Measurements from ENCODE around the gene PCDHB6. TPM values are rescaled to one million over a fixed set of nuclear protein-coding genes. Genes with fewer than 3 reads are reported as not detected.
"Not testable (repeated sequence)": the region's sequence is repeated elsewhere in the genome, so short reads cannot be mapped to it uniquely, and the experiment has no call there.

PCDHB6 gene
- total RNA-seq, 1 donor from 2014 or later = not detected

GRCh38 chr5:141135030-141135717 lies 14.7 kb upstream of the PCDHB6 start, which contains the start of gene PCDHB5:
Gene PCDHB5 (plus strand): TSS chr5:141135206. CDS start chr5:141135435, 229 bp downstream.
- no peaks in the 10 kb centered on the region for H3K4me1 ChIP-seq
- no peaks in the 10 kb centered on the region for H3K36me3 ChIP-seq
- H3K9me3 ChIP-seq = peaks cover 8% of the 10 kb centered on the region
- intact Hi-C loops (cut with DNase I) = no loop called here
- TF ChIP-seq CTCF (IDR thresholded peaks at IDR 0.05) (no peak), POLR2AphosphoS5 (IDR thresholded peaks at IDR 0.05; ENCODE audit: insufficient read depth in 1 of 2, low read depth in 1 of 2) (no peak), POLR2A (IDR thresholded peaks at IDR 0.05) (no peak)
- DNase-seq (ENCODE audit: extremely low spot score in 2 of 2) = no peak
- H3K27ac ChIP-seq = no peak within 1 kb of the TSS
- H3K4me3 ChIP-seq = peak within 1 kb of the TSS; percentile 21 to 26
- no peaks in the 10 kb centered on the region for H3K27me3 ChIP-seq

GRCh38 chr5:141135718-141136266 lies 14.1 kb upstream of the PCDHB6 start:
- H3K4me3 ChIP-seq = peak overlapping the region; percentile 21 to 26
- no peaks in the 10 kb centered on the region for H3K27me3 ChIP-seq
- intact Hi-C loops (cut with DNase I) = no loop called here
- TF ChIP-seq POLR2A (IDR thresholded peaks at IDR 0.05) = no peak
- no peak for TF ChIP-seq POLR2AphosphoS5 (IDR thresholded peaks at IDR 0.05; ENCODE audit: insufficient read depth in 1 of 2, low read depth in 1 of 2)
- TF ChIP-seq CTCF (IDR thresholded peaks at IDR 0.05) = no peak
- H3K27ac ChIP-seq = no peak overlapping the region
- no peaks in the 10 kb centered on the region for H3K4me1 ChIP-seq
- no peaks in the 10 kb centered on the region for H3K36me3 ChIP-seq
- no peak for DNase-seq (ENCODE audit: extremely low spot score in 2 of 2)
- H3K9me3 ChIP-seq = peaks cover 8% of the 10 kb centered on the region

- intact Hi-C loops (cut with DNase I); H3K9me3 ChIP-seq: not testable (repeated sequence)
Observed at GRCh38 chr5:141137346-141137745, 12.5 kb upstream of the PCDHB6 start.

GRCh38 chr5:141150224-141150992 lies 551 bp downstream of the PCDHB6 start:
- Histone ChIP-seq H3K36me3 (no peaks in the 10 kb centered on the region), H3K27me3 (no peaks in the 10 kb centered on the region), H3K9me3 (peaks cover 13% of the 10 kb centered on the region), H3K27ac (no peak overlapping the region), H3K4me3 (peak overlapping the region in 1 of 2 donors; percentile 8), H3K4me1 (no peaks in the 10 kb centered on the region)
- DNase-seq (ENCODE audit: extremely low spot score in 2 of 2) = no peak
- intact Hi-C loops (cut with DNase I) = no loop called here
- TF ChIP-seq POLR2AphosphoS5 (IDR thresholded peaks at IDR 0.05; ENCODE audit: insufficient read depth in 1 of 2, low read depth in 1 of 2) = no peak
- no peak for TF ChIP-seq POLR2A (IDR thresholded peaks at IDR 0.05)
- no peak for TF ChIP-seq CTCF (IDR thresholded peaks at IDR 0.05)

More at GRCh38 chr5:141137346-141137745, 12.5 kb upstream of the PCDHB6 start:
- H3K27ac ChIP-seq; H3K27me3 ChIP-seq; H3K36me3 ChIP-seq; H3K4me3 ChIP-seq; DNase-seq (ENCODE audit: extremely low spot score in 2 of 2); H3K4me1 ChIP-seq: not testable (repeated sequence)

GRCh38 chr5:141150993-141151325 lies 1.1 kb downstream of the PCDHB6 start:
- DNase-seq (ENCODE audit: extremely low spot score in 2 of 2) = no peak
- H3K9me3 ChIP-seq = peaks cover 13% of the 10 kb centered on the region
- no peaks in the 10 kb centered on the region for H3K36me3 ChIP-seq
- H3K4me3 ChIP-seq = peak overlapping the region in 1 of 2 donors; percentile 8
- no peaks in the 10 kb centered on the region for H3K27me3 ChIP-seq
- no peak overlapping the region for H3K27ac ChIP-seq
- TF ChIP-seq POLR2A (IDR thresholded peaks at IDR 0.05) (no peak), POLR2AphosphoS5 (IDR thresholded peaks at IDR 0.05; ENCODE audit: insufficient read depth in 1 of 2, low read depth in 1 of 2) (no peak), CTCF (IDR thresholded peaks at IDR 0.05) (no peak)
- no peaks in the 10 kb centered on the region for H3K4me1 ChIP-seq
- intact Hi-C loops (cut with DNase I) = no loop called here

GRCh38 chr5:141151632-141152031 lies 1.8 kb downstream of the PCDHB6 start:
- H3K4me3 ChIP-seq; H3K36me3 ChIP-seq; H3K4me1 ChIP-seq; intact Hi-C loops (cut with DNase I); DNase-seq (ENCODE audit: extremely low spot score in 2 of 2); H3K27ac ChIP-seq; H3K27me3 ChIP-seq: not testable (repeated sequence)
- H3K9me3 ChIP-seq = peaks cover 18% of the 10 kb centered on the region

GRCh38 chr5:141152096-141152495 lies 2.2 kb downstream of the PCDHB6 start:
- peaks cover 19% of the 10 kb centered on the region for H3K9me3 ChIP-seq
- H3K36me3 ChIP-seq; DNase-seq (ENCODE audit: extremely low spot score in 2 of 2); H3K27ac ChIP-seq; H3K4me1 ChIP-seq; H3K4me3 ChIP-seq; H3K27me3 ChIP-seq; intact Hi-C loops (cut with DNase I): not testable (repeated sequence)
